Measurements from ENCODE around the gene DTX3.

DTX3 gene

GRCh38 chr12:57621497-57622292 lies 17.1 kb downstream of the DTX3 start (continued):
- TF ChIP-seq ZNF266 (tag by site-specific recombination; IDR thresholded peaks at IDR 0.05; ENCODE audit: low read depth), result no peak
- no peak for TF ChIP-seq ZFP41 (tag by site-specific recombination; IDR thresholded peaks at IDR 0.05; ENCODE audit: borderline replicate concordance)
- TF ChIP-seq ZBTB1 (tag by site-specific recombination; IDR thresholded peaks at IDR 0.05), result no peak
- no peak for TF ChIP-seq ZNF785 (tag by site-specific recombination; IDR thresholded peaks at IDR 0.05)
- TF ChIP-seq ZBTB17 (tag by site-specific recombination; IDR thresholded peaks at IDR 0.05), result 0 out of 2 replicates have a peak, but pooled peaks have one; percentile 28
- TF ChIP-seq ZNF654 (tag by site-specific recombination; IDR thresholded peaks at IDR 0.05; ENCODE audit: low read depth), result peak; percentile 42
- no peak for TF ChIP-seq INSM2 (tag by site-specific recombination; IDR thresholded peaks at IDR 0.05)
- TF ChIP-seq, protein P1, sequence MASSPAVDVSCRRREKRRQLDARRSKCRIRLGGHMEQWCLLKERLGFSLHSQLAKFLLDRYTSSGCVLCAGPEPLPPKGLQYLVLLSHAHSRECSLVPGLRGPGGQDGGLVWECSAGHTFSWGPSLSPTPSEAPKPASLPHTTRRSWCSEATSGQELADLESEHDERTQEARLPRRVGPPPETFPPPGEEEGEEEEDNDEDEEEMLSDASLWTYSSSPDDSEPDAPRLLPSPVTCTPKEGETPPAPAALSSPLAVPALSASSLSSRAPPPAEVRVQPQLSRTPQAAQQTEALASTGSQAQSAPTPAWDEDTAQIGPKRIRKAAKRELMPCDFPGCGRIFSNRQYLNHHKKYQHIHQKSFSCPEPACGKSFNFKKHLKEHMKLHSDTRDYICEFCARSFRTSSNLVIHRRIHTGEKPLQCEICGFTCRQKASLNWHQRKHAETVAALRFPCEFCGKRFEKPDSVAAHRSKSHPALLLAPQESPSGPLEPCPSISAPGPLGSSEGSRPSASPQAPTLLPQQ (tag by site-specific recombination; IDR thresholded peaks at IDR 0.05), result no peak
- no peak for TF ChIP-seq ZNF76 (tag by site-specific recombination; IDR thresholded peaks at IDR 0.05; ENCODE audit: borderline replicate concordance, low read depth)
- no peak for TF ChIP-seq SP2 (tag by site-specific recombination; IDR thresholded peaks at IDR 0.05)
- TF ChIP-seq, protein P2, sequence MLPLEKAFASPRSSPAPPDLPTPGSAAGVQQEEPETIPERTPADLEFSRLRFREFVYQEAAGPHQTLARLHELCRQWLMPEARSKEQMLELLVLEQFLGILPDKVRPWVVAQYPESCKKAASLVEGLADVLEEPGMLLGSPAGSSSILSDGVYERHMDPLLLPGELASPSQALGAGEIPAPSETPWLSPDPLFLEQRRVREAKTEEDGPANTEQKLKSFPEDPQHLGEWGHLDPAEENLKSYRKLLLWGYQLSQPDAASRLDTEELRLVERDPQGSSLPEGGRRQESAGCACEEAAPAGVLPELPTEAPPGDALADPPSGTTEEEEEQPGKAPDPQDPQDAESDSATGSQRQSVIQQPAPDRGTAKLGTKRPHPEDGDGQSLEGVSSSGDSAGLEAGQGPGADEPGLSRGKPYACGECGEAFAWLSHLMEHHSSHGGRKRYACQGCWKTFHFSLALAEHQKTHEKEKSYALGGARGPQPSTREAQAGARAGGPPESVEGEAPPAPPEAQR (tag by site-specific recombination; IDR thresholded peaks at IDR 0.05), result no peak
- peak; percentile 52 for TF ChIP-seq ZBTB26 (tag by site-specific recombination; optimal IDR thresholded peaks at IDR 0.05)
- peak; percentile 63; the same call in 1 of the 2 replicates for TF ChIP-seq ZNF600 (tag by site-specific recombination; IDR thresholded peaks at IDR 0.05)
- TF ChIP-seq ZNF146 (tag by site-specific recombination; IDR thresholded peaks at IDR 0.05), result no peak
- TF ChIP-seq REPIN1 (tag by site-specific recombination; IDR thresholded peaks at IDR 0.05; ENCODE audit: low read depth), result no peak
- TF ChIP-seq ZNF514 (tag by site-specific recombination; IDR thresholded peaks at IDR 0.05), result no peak
- no peak for TF ChIP-seq ZNF473 (tag by site-specific recombination; IDR thresholded peaks at IDR 0.05)
- TF ChIP-seq ZNF394 (tag by site-specific recombination; IDR thresholded peaks at IDR 0.05; ENCODE audit: borderline replicate concordance), result no peak
- TF ChIP-seq GLI2 (tag by site-specific recombination; IDR thresholded peaks at IDR 0.05; ENCODE audit: borderline replicate concordance, low read depth), result no peak
- peak; percentile 48 for TF ChIP-seq ZFHX2 (tag by site-specific recombination; conservative IDR thresholded peaks at IDR 0.05)
- TF ChIP-seq ZNF311 (tag by site-specific recombination; IDR thresholded peaks at IDR 0.05; ENCODE audit: borderline replicate concordance), result no peak
- no peak for TF ChIP-seq TRIM28 (IDR thresholded peaks at IDR 0.05; ENCODE audit: borderline replicate concordance, low read length)
- TF ChIP-seq, protein P3, sequence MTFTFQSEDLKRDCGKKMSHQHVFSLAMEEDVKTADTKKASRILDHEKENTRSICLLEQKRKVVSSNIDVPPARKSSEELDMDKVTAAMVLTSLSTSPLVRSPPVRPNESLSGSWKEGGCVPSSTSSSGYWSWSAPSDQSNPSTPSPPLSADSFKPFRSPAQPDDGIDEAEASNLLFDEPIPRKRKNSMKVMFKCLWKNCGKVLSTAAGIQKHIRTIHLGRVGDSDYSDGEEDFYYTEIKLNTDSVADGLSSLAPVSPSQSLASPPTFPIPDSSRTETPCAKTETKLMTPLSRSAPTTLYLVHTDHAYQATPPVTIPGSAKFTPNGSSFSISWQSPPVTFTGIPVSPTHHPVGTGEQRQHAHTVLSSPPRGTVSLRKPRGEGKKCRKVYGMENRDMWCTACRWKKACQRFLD (tag by site-specific recombination; IDR thresholded peaks at IDR 0.05), result no peak
- TF ChIP-seq, protein P4, sequence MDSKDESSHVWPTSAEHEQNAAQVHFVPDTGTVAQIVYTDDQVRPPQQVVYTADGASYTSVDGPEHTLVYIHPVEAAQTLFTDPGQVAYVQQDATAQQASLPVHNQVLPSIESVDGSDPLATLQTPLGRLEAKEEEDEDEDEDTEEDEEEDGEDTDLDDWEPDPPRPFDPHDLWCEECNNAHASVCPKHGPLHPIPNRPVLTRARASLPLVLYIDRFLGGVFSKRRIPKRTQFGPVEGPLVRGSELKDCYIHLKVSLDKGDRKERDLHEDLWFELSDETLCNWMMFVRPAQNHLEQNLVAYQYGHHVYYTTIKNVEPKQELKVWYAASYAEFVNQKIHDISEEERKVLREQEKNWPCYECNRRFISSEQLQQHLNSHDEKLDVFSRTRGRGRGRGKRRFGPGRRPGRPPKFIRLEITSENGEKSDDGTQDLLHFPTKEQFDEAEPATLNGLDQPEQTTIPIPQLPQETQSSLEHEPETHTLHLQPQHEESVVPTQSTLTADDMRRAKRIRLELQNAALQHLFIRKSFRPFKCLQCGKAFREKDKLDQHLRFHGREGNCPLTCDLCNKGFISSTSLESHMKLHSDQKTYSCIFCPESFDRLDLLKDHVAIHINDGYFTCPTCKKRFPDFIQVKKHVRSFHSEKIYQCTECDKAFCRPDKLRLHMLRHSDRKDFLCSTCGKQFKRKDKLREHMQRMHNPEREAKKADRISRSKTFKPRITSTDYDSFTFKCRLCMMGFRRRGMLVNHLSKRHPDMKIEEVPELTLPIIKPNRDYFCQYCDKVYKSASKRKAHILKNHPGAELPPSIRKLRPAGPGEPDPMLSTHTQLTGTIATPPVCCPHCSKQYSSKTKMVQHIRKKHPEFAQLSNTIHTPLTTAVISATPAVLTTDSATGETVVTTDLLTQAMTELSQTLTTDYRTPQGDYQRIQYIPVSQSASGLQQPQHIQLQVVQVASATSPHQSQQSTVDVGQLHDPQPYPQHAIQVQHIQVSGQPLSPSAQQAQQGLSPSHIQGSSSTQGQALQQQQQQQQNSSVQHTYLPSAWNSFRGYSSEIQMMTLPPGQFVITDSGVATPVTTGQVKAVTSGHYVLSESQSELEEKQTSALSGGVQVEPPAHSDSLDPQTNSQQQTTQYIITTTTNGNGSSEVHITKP (tag by site-specific recombination; IDR thresholded peaks at IDR 0.05), result no peak
